HG03521 (cell line): ENCODE data around the gene C10orf53.

Experiments used
- ATAC-seq: cut with Tn5 transposase; IDR thresholded peaks from one replicate; pipeline ENCODE4 v1.9.1; 2021; ENCODE audit warnings: mild to moderate bottlenecking, moderate library complexity; ENCODE audit not compliant: unreplicated experiment

C10orf53 gene

DNA sequence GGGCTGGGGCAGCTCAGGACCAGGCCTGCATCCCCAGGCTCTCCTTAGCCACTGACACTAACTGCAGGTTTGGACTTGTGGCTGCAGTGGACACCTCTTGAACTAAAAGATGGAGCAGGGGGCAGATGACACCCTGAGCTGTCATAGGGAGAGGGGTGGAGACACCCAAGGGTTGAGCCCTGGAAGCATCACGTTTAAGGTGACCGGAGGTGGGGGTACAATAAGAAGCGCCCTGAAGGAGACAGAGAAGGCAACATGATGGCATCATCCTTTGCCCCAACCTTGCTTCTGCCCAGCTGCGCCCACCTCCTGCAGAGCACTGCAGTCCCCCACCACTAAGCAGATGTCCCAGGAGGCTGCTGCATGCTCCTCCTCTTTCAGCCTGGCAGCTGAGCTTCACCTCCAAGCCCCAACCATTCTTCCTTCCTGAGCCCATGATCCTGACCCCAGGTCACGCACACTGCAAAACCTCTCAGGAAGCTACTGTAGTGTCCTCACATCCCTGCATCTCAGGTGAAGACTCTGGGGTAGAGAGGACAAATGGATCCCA is 57.2 kb downstream of the C10orf53 start:
- ATAC-seq, result no peak

DNA sequence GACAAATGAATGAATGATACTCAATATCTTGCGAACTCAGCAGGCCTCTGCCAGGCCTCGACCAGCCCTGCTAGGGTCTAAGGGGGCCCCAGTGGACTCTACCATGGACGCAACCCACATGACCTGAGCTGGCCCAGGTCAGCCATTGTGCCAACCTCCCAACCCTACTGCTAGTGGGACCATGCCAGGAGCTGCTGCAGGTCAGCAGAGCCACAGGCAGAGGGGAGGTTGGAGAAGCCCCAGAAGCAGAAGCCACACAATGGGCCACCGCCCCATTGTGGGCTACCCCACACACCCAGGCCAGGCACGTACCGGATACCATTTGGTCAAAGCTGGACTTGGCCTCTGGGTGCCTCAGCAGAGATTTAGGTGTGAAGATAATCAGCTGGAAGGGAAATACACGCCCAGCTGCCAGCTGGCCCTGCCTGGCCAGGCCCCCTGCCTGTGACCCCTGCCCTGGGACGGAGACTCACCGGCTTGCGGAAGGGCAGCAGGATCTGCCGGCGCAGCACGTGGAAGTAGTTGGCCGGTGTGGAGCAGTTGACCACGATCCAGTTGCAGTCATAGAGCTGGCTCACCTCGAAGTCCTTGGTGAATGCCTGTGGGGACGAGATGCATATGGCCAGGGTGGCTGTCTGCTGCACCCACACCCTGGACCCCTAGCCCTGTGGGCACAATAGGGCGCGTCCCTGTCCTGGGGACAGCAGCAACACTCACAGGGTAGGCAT is 58.2 kb downstream of the C10orf53 start:
- ATAC-seq, result no peak

DNA sequence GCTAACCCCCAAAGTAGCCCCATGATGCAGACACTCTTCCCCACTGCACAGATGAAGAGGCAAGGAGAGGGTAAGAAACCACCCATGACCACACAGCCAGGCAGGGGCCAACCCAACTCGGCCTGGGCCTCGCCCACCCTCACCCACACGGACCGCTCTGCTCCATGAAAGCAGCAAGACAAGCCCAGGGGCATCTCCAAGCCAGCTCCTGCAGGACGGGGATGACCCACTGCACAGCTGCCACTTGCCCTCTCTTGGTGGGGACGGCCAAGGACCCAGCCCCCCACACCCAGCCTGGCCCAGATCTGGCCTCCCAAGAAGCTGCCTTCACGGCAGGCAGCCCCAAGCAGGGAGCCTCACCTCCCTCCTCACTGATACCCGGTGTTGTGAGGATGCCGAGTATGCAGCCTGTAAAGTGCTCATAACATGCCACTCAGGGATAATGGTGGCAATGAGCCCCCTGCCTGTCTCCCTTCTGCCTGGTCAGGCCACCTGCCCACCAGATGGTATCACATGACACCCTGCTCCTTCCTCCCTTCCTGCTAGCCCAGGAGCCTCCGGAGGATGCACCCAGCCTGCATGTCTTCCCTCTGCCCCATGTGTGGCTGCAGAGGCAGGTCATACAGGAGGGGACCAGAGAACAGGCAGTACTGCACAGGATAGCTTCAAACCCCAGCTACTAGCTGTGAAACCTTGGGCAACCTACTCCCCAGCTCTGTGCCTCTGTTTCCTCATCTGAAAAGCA is 59.3 kb downstream of the C10orf53 start:
- ATAC-seq, result no peak

DNA sequence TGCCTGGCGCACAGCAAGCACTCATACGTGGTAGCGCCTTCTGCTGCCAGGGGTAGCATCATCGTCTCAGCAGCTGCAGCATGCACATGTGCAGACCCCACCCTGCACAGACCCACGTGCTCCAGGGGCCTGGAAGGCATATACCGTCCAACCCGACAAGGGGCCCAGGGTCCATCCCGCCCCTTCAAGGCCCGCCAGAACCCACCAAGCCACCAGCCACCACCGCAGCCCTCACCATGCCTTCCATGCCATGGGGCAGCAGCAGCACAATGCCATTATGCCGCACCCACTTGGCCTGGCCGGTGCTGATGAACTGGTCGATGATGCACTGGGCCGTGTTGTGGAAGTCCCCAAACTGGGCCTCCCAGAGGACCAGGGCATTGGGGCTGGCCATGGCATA is 60.0 kb downstream of the C10orf53 start:
- ATAC-seq, result no peak

DNA sequence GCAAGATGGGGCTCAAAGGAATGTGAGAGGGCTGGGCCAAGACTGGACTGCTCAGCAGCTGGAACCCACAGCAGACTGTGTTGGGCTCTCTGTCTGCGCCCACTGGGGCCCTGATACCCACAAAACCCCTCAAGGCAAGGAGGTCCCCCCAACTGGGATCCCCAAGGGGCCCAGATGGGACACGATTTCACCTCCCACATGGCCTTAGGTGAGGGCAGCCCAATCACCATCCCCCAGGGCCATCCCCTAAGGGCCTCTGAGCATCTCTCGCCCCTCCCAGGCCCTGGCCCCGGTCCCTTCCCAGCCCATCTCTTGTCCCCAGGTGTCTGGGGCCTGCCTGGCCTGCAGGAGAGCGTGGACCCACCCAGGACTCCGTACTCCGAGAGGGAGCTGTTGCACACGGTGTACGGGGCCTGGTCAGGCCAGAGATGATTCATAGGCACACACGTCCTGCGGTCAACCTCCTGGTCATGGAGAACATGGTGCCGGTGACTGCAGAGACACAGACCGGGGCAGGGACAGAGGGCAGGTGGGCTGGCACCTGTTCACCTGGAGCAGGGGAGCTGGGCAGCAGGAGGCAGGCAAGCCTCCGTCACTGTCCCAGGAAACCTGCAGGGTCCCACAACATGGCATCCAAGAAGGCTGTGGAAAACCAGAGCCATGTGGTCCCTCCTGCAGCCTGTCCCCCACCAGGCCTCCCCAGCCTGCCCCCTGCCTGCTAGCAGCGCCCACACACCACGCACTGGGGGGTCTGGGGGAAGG is 61.1 kb downstream of the C10orf53 start:
- ATAC-seq, result no peak

DNA sequence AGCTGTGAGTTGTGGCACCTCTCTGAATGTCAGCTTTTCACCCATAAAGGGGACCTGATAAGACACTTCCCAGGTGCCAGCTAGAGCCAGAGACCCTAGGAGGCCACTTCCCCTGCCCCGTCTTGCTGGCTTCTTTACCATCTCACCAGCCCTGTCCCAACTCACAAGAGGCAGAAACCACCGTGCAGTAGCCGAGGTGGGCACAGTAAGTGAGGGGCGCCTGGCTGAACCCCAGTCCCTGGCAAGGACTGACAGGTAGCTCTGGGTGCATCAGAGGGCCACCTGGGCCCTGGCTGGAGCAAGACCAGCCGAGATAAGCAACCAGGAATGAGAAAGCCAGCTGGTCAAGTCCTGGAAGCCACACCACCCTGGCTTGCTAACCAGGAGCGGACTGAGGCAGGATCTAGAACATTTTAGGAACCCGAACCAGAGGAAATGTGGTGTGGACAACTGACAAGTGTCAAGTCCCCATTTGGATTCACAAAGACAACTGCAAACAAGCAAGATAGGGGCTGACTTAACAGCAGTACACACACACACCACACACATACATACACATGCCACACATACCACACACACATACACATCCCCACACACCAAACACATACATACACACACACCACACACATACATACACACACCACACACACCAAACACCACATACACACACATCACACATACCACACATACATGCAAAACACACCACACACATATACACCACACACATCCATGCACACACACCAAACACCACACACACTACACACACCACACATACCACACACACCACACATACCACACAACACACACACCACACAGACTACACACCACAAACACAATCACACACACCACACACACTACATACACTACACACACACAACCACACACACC is 61.9 kb downstream of the C10orf53 start:
- no peak for ATAC-seq

DNA sequence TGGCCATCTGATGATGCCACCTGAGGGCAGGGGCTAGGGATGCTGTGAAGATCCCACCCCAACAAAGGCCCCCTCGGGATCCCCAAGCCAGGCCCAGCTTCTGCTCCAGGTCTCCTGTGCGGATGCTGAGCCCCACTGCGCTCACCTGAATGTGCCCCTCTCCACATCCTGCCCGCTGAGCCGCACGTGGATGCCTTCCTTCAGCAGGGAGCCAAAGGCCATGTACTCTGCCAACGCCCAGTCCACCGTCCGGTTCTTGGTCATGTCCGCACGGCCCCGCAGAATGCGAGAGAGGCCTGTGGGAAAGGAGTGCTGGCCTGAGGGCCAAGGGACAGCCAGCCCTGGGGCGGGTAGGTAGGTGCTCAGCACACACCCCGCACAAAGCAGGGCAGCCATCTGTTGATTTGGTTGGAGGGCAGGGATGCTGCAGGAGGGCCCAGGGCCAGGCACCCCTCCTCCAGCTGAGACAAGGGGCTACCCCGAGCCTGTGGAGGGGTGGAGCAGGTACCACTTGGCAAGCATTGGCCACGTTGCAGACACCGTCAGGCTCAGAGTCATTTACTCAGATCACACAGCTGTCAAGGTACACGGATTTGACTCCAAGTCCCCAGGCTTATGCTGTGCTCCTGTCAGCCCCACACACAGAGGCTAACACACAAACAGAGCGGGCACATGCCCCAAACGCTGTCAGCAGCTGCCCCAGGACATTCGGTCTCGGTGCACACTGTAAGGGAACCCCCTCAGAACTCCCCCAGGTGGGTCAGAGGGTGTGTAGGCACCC is 63.4 kb downstream of the C10orf53 start:
- ATAC-seq, result no peak

DNA sequence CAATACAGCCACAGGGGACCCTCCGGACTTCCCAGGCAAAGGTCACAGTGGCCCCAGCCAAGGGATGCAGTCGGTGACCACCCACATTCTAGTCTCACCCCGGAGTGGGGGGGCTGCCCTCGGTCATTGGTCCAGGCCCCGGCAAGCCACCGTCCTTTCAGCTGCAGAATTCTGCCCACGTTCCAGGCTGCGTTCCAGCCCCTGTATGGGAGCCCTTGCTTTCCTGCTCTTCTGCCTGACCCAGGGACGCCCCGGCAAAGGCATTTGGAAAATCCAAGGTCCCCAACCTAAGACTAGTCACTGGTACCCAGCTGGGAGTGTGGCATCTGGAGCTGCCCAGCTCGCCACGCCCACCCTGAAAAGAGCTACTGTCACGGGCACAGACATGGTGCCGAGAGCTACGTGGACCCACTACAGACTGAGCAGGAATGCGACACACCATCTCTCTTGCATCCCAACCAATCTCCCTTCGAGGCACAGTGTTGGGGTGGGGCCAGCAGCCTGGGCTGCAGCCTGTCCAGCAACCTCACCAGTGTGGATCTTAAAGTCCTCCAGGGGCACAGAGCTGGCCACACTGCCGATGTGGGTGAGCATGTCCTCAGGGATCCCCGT is 64.1 kb downstream of the C10orf53 start:
- no peak for ATAC-seq

DNA sequence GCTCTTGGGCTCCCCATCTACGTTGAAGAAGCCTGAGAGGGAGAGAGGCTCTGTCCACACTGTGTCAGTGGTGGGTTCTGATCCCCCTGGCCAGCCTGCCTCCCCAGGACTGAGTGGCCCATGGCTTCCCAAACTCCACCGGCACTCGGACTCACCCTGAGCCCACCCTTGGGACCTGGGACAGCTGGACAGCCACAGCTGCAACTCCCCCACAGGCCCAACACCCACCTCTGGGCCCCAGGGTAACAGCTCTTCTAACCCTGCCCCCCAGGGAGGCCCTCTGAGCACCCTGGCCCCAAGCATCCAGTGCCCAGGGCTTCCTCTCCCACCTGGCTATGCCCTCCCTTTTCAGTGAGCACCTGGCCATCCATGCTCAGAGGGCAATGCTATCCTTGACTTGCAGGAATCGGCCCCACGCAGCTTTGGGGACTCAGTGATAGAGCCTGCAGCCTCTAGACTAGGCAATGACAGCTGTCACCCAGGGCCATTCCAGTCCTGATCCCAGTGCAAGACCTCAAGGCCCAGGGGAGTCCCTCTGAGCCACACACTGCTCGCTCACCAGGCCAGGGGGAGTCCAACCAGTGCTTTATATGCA is 64.7 kb downstream of the C10orf53 start:
- ATAC-seq, result no peak

DNA sequence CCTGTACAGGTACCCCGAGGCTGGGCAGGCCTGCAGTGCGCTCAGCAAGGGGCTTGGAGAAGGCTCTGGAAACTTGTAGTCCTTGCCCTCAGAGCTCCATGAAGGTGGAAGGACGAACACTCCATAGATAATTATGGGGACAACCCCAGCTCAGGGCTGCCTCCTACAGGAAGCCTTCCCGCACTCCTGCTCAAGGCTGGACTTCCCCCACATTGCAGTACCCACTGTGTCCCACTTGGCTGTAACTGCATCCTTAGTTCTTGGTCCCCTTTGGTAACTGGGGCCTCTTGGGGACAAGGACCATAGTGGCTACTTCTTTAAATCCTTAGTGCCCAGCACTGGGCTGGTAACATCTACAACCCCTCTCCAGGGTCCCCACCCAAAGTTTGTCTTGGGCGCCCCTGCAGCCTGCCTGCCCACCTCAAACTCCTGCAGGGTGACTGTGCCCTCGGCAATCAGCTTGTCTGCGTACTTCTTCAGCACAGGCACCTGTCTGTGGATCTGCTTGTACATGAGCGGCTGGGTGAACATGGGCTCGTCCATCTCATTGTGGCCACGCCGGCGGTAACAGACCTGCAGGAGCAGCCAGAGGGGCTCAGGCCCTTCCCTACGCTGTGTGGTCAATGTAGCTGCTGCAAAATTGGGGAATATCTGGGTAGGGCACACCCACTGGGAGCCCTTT is 65.6 kb downstream of the C10orf53 start:
- ATAC-seq, result no peak

DNA sequence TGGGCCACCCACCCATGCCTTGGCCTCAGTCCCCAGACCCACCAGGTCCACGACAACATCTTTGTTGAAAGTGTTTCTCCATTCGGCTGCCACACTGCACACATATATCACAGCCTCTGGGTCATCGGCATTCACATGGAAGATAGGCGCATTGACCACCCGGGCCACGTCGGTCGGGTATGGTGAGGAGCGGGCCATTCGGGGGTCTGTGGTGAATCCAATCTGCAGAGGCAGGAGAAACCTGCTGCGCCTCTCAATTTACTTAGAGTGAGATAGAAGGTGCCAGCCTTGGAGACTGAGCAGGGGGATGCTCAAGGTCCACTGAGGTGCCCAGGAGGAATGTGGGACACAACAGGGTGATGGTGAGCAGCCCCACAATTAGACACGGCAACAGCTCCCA is 66.3 kb downstream of the C10orf53 start:
- ATAC-seq, result no peak

DNA sequence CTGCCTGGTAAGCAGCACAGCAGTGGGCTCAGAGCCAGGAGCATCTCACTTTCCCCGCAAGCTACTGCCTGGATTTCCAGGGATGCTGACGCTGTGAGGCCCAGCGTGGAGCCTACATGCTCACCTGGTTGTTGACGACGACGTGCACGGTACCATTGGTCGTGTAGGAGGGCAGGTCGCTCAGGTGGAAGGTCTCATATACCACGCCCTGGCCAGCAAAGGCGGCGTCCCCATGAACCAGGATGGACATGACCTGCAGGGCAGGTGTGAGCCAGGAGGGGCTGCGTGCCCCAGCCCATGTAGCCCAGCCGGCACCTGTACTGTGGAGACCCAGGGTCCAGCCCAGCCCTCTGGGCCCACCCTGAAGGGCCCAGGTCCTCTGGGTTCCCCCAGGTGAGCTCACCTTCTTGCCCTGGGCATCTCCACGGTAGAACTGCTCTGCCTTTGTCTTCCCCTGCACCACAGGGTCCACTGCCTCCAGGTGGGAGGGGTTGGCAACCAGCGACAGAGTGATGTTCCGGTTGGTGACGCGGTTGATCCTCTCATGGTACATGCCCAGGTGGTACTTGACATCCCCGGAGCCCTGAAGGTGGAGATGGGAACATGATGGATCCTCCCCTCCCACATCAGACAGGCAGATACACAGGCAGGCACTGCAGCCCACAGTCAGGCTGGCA is 67.3 kb downstream of the C10orf53 start:
- no peak for ATAC-seq
